HG03558 (cell line): ENCODE data around the gene ARVCF.

Experiments used
- ATAC-seq: cut with Tn5 transposase; IDR thresholded peaks from one replicate; pipeline ENCODE4 v1.9.1; 2021; ENCODE audit warnings: moderate number of reproducible peaks; ENCODE audit not compliant: unreplicated experiment; ENCODE audit errors: extremely low read depth

The ARVCF gene

GRCh38 chr22:19976671-19977070 is 40.0 kb downstream of the ARVCF start:
- no peak for ATAC-seq

DNA sequence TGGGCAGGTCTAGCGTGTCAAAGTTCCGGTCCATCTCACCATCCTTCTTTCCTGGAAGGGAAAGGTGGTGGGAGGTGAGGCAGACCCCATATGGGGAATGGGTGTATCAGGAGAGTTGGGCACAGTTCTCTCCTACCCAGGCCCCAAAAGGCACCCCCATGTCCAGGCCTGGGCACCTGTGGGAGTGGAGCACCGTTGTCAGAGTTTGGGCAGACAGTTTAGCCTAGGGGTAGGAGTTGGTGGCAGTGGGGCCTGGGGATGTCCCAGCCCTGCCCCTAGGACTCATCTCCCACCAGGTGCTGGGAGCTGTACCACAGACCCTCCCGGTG is 41.0 kb downstream of the ARVCF start:
- ATAC-seq: no peak

DNA sequence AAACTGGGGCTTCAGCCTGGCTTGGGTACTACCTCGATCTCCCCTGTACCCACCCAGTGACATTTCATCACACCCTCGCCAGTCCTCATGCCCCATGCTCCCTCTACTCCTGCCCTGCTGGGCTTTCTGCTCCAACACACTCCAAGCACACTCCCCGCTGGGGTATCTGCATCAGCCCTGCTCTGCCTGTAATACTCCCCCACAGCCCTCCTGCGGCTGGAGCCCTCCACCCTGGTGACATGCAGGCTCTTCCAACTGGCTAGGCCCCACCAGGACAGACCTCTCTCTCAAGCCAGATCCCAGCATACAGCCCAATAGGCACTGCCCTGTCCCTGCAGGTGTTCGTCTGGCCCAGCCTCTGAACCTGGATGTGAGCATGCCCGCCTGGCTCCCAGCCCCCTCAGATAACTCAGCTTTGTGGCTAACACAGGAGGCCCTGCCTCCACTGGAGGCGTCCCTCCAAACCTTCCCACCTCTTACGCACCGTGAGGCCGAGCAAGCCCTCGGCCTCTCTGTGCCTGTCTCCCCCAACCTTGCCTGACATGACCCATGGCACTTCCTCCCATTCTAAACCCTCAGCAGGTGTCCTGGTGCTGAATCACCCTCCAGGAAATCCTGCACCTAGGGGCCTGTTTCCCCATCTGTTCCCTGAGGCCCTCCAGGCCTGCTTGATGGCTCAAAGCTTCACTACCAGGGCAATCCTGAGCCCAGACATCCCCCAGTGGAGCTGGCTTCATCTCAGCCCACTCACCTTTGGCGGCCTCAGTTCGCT is 41.5 kb downstream of the ARVCF start:
- no peak for ATAC-seq

GRCh38 chr22:19974268-19974861 is 42.3 kb downstream of the ARVCF start:
- ATAC-seq: no peak

DNA sequence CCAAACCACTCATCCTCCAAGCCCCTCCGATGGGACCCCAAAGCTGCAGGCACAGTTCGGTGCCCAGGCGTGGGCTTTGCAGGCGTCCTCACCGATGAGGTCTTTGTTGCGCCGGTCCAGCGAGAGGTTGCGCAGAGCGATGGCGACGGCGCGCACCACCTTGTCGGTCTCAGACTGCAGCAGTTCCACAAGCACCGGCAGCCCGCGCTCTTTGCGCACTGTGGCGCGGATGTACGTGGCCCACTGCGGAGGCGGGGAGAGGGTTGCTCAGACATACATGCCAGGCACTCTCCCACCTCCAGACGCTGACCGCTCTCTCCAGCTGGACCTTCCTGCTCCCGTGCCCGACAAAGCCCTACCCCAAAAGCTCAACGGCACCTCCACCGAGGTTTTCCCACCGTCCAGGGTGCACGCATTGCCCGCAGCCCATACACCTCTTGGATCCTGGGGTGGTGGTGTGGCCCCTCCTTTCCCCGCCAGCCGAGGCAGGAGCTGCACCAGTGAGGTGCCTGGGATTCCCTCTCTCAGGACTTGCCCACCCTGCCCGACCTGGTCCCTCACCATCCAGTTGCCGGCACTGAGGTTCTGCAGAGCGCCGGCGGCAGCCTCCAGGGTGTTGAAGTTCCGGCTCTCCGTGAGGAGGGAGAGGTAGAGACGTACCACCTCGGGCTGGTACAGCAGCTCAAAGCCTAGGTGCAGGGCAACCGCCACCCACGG is 42.9 kb downstream of the ARVCF start:
- ATAC-seq: no peak

GRCh38 chr22:19972652-19973550 is 43.7 kb downstream of the ARVCF start:
- no peak for ATAC-seq

- no peak for ATAC-seq
Measured at GRCh38 chr22:19972251-19972650, 44.4 kb downstream of the ARVCF start.

DNA sequence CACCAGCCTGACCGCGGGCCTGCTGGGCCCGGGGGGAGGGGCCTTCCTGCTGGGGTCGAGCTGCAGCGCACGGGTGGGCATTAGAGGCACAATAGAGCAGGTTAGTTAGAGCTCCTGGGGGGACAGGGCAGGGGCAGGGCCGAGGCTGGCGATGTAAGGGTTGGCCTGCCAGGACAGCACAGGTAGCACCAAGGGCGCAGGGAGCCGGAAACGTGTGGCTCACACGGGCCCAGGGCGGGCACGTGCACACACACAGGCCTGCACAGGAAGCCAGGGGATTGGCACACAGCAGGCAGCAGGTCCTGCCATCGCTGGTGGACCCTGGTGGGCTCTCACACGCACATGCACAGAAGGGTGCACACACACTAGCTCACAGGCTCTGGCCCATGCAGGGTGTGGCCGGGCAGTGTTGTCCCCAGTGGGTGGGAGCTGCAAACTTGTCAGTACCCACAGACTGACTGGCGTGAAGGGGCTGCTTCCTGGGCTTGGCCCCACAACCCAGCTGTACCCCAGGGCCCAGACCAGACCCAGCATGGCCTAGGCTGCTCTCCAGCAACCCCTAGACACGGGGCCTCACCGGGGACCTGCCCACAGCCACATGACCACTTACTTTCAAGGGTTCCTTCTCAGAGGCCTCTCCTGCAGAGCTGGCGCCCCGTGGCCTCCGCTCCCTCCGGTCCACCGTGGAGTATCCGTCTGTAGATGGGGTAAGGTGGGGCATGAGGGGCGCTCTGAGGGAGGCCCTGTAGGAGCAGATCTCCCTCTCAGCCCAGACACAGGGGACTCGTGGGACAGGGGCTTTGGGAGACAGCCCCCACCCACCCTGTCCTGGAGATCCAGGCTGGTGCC is 45.1 kb downstream of the ARVCF start:
- no peak for ATAC-seq

DNA sequence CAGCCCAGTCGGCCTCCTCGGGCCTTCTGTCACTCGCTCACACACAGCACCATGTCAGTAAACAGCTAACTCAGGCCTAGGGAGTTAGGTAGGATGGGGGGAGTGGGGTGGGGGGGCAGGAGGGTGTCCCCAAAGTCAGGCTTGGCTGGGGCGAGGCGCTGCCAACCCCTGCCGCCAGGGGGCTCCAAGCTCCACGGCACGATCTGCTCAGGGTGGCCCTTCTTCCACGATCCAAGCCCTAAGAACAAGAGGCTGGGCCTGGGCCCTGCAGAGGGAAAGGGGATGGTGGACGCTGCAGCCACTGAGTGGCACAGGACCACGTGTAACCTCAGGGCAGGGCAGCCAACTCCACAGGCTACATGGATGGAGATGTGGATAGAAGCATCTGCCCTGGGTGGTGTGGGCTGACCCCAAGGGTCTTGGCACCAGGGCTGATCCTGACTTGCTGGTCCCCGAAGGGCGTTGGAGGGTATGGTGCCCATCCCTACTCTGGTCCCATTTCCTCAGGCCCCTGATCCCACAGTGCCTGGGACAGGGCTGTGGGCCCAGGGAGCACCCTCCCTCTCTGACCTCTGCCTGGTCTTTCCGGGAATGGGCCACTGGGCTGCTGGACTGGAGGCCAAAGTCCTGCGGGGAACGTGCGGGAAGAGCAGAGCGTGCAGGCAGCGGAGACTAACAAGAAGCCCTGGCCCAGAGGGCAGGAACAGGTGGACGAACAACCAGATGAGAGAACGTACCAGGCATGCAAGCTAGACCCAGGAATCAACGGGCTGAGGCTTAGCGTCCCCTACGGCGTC is 45.9 kb downstream of the ARVCF start:
- no peak for ATAC-seq

DNA sequence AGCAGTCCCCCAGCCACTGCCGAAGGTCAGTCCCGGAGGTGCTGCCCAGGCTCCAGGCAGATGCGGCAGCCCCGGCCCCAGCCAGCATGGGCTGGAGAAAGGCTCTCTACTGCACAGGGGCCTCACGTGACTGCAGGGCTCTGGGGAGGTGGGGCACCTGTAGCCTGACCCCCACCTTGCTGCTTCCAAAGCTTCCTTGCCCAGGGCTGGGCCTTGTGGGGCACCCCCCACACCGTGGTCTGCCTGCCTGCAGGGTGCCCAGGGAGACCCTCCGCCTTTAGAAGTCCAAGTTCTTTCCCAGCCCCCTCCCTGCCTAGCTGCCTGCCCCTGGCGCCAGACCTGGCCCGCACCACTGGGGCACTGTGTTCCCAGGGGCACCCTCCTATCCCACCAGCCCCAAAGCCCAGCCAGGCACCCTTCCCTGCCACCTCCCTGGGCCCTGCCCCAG is 46.6 kb downstream of the ARVCF start:
- no peak for ATAC-seq

- no peak for ATAC-seq
Measured at GRCh38 chr22:19969141-19969928, 47.3 kb downstream of the ARVCF start.

DNA sequence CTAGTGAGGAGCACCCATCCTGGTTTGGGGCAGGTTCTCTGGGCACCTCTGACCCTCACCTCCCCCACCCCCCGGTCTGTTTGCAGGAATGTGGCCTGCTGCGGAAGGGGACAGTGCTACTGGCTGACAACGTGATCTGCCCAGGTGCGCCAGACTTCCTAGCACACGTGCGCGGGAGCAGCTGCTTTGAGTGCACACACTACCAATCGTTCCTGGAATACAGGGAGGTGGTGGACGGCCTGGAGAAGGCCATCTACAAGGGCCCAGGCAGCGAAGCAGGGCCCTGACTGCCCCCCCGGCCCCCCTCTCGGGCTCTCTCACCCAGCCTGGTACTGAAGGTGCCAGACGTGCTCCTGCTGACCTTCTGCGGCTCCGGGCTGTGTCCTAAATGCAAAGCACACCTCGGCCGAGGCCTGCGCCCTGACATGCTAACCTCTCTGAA is 48.2 kb downstream of the ARVCF start:
- no peak for ATAC-seq

- no peak for ATAC-seq
Measured at GRCh38 chr22:19967850-19968449, 48.7 kb downstream of the ARVCF start.

GRCh38 chr22:19966908-19967750 is 49.5 kb downstream of the ARVCF start:
- ATAC-seq: no peak

- ATAC-seq: no peak
Measured at GRCh38 chr22:19965771-19966709, 50.6 kb downstream of the ARVCF start.
